Uterus (tissue), 2 donors: ENCODE measurements around the gene ELOVL7.

Experiments used
- CTCF ChIP-seq, 4 experiments: fragments of 200-600 bp in 2 of 4; fragments of 450-650 bp in 2 of 4; sonication (generic) in 2 of 4; IDR thresholded peaks; one replicate each; pipeline ENCODE4 v1.5.1; 2016 to 2019; ENCODE audit warnings: antibody characterized with exemption in 4 of 4, mild to moderate bottlenecking in 2 of 4, moderate library complexity in 1 of 4
- POLR2A ChIP-seq, 2 donors: fragments of 450-650 bp; IDR thresholded peaks; one replicate each; pipeline ENCODE4 v1.6.1; 2016; ENCODE audit warnings: antibody characterized with exemption in 2 of 2, mild to moderate bottlenecking in 1 of 2, moderate library complexity in 1 of 2

- TF ChIP-seq CTCF (IDR thresholded peaks at IDR 0.05) (no peak), POLR2A (IDR thresholded peaks at IDR 0.05) (no peak)
Observed at GRCh38 chr5:60887746-60888145, 43.7 kb upstream of the ELOVL7 start.
